Osteoblast (primary cell): ENCODE measurements around the gene MCC. TPM values are rescaled to one million over a fixed set of nuclear protein-coding genes. Genes with fewer than 3 reads are reported as not detected.

Experiments
- DNase-seq: peaks from one replicate; pipeline ENCODE4 v3.0.0; 2011; ENCODE audit warnings: low spot score, mixed read lengths; ENCODE audit not compliant: insufficient read length; ENCODE audit errors: missing footprints
- H2AFZ ChIP-seq: 2 replicates; pipeline ENCODE4 v1.6.0; 2011; ENCODE audit warnings: mild to moderate bottlenecking, low read length
- H3K27ac ChIP-seq: 2 replicates; pipeline ENCODE4 v1.5.1; 2011; ENCODE audit warnings: mild to moderate bottlenecking, low read depth, low read length, moderate library complexity
- H3K27me3 ChIP-seq: 2 replicates; pipeline ENCODE4 v1.6.0; 2012; ENCODE audit warnings: mild to moderate bottlenecking, control low read depth, inconsistent platforms, low read length, moderate library complexity; ENCODE audit not compliant: insufficient read depth
- H3K36me3 ChIP-seq: 2 replicates; pipeline ENCODE4 v1.5.1; 2011; ENCODE audit warnings: mild to moderate bottlenecking, low read length, control low read depth, moderate library complexity; ENCODE audit not compliant: insufficient read depth
- H3K4me1 ChIP-seq: 2 replicates; pipeline ENCODE4 v1.5.1; 2011; ENCODE audit warnings: mild to moderate bottlenecking, low read length, control low read depth, moderate library complexity; ENCODE audit not compliant: insufficient read depth
- H3K4me2 ChIP-seq: 2 replicates; pipeline ENCODE4 v1.6.0; 2011; ENCODE audit warnings: mild to moderate bottlenecking, low read length; ENCODE audit not compliant: insufficient read depth
- H3K4me3 ChIP-seq: fragments of 200-600 bp; sonication (generic); 3 replicates; pipeline ENCODE4 v1.5.1; 2012; ENCODE audit warnings: mild to moderate bottlenecking, low read length, inconsistent platforms; ENCODE audit not compliant: insufficient read depth
- H3K79me2 ChIP-seq: 2 replicates; pipeline ENCODE4 v1.6.0; 2012; ENCODE audit warnings: mild to moderate bottlenecking, low read length, control low read depth, inconsistent platforms; ENCODE audit not compliant: insufficient read depth
- H3K9me3 ChIP-seq: 2 replicates; pipeline ENCODE4 v1.5.1; 2011; ENCODE audit warnings: low read depth, low read length, control low read depth
- H4K20me1 ChIP-seq: 2 replicates; pipeline ENCODE4 v1.6.0; 2012; ENCODE audit warnings: mild to moderate bottlenecking, low read length, control low read depth; ENCODE audit not compliant: insufficient read depth
- CTCF ChIP-seq: IDR thresholded peaks from 2 replicates; pipeline ENCODE4 v1.5.1; 2011; ENCODE audit warnings: mild to moderate bottlenecking, low read depth, low read length, moderate library complexity; ENCODE audit errors: extremely low read depth
- total RNA-seq: library from RNA; depleted of rRNA; stranded (reverse); fragments of >200 nt; gene quantifications from 2 replicates; pipeline ENCODE4 v1.2.3, GENCODE V29; 2012

The MCC gene
- total RNA-seq, 1 donor: 45.6 TPM

GRCh38 chr5:113223831-113224604 is 264.2 kb downstream of the MCC start:
- Histone ChIP-seq H4K20me1 (no peaks in the 10 kb centered on the region), H3K4me3 (no peak overlapping the region), H3K4me1 (peaks cover 22% of the 10 kb centered on the region), H3K27ac (peak overlapping the region; percentile 52), H3K4me2 (no peak overlapping the region), H3K36me3 (no peaks in the 10 kb centered on the region), H3K79me2 (no peaks in the 10 kb centered on the region), H3K9me3 (no peaks in the 10 kb centered on the region), H3K27me3 (no peaks in the 10 kb centered on the region), H2AFZ (no peak overlapping the region)
- peak; percentile 29 for DNase-seq
- no peak for TF ChIP-seq CTCF

- Histone ChIP-seq H3K79me2 (no peaks in the 10 kb centered on the region), H3K36me3 (no peaks in the 10 kb centered on the region), H3K4me1 (peaks cover 22% of the 10 kb centered on the region), H3K27me3 (no peaks in the 10 kb centered on the region), H3K9me3 (no peaks in the 10 kb centered on the region), H4K20me1 (no peaks in the 10 kb centered on the region), H3K4me2 (no peak overlapping the region), H2AFZ (no peak overlapping the region), H3K27ac (peak overlapping the region; percentile 52), H3K4me3 (no peak overlapping the region)
- no peak for TF ChIP-seq CTCF
- DNase-seq: peak; percentile 11
Observed at GRCh38 chr5:113223315-113223714, 264.9 kb downstream of the MCC start.

GRCh38 chr5:113221294-113222176 is 266.7 kb downstream of the MCC start:
- no peaks in the 10 kb centered on the region for H3K27me3 ChIP-seq
- no peaks in the 10 kb centered on the region for H3K79me2 ChIP-seq
- no peak for TF ChIP-seq CTCF
- no peak overlapping the region for H3K27ac ChIP-seq
- no peak overlapping the region for H3K4me2 ChIP-seq
- H2AFZ ChIP-seq: peak overlapping the region; percentile 40
- H4K20me1 ChIP-seq: no peaks in the 10 kb centered on the region
- no peaks in the 10 kb centered on the region for H3K9me3 ChIP-seq
- H3K36me3 ChIP-seq: no peaks in the 10 kb centered on the region
- peaks cover 22% of the 10 kb centered on the region for H3K4me1 ChIP-seq
- DNase-seq: no peak
- H3K4me3 ChIP-seq: no peak overlapping the region

GRCh38 chr5:113219695-113220094 is 268.6 kb downstream of the MCC start:
- no peak overlapping the region for H2AFZ ChIP-seq

More at GRCh38 chr5:113219695-113220094, 268.6 kb downstream of the MCC start:
- Histone ChIP-seq H3K27me3 (no peaks in the 10 kb centered on the region), H3K36me3 (no peaks in the 10 kb centered on the region), H3K4me3 (no peak overlapping the region), H3K4me1 (peaks cover 20% of the 10 kb centered on the region), H3K27ac (no peak overlapping the region), H3K79me2 (no peaks in the 10 kb centered on the region), H3K4me2 (no peak overlapping the region), H4K20me1 (no peaks in the 10 kb centered on the region), H3K9me3 (no peaks in the 10 kb centered on the region)
- DNase-seq: no peak
- no peak for TF ChIP-seq CTCF
